ENCODE measurements around the gene SIGLEC8. TPM values are rescaled to one million over a fixed set of nuclear protein-coding genes. Genes with fewer than 3 reads are reported as not detected.
"Not testable (repeated sequence)": the region's sequence is repeated elsewhere in the genome, so short reads cannot be mapped to it uniquely, and the experiment has no call there.

The SIGLEC8 gene
- polyA plus RNA-seq, 4 donors: 0.05 to 0.08 TPM; not detected in 2

- no peak for DNase-seq (ENCODE audit: low read depth in 4 of 4, low spot score in 3 of 4)
Measured at GRCh38 chr19:51476164-51476563, 17.9 kb upstream of the SIGLEC8 start.

- peak; percentile 20 to 49 (median 25) for DNase-seq (ENCODE audit: low read depth in 4 of 4, low spot score in 3 of 4)
Measured at GRCh38 chr19:51473009-51473707, 14.9 kb upstream of the SIGLEC8 start.

- DNase-seq (ENCODE audit: low read depth in 4 of 4, low spot score in 3 of 4): no peak
Measured at GRCh38 chr19:51472607-51473006, 14.4 kb upstream of the SIGLEC8 start.

GRCh38 chr19:51471527-51471926 lies 13.3 kb upstream of the SIGLEC8 start:
- DNase-seq (ENCODE audit: low read depth in 4 of 4, low spot score in 3 of 4): no peak

- DNase-seq (ENCODE audit: low read depth in 4 of 4, low spot score in 3 of 4): no peak
Measured at GRCh38 chr19:51470966-51471365, 12.7 kb upstream of the SIGLEC8 start.

GRCh38 chr19:51469629-51470028 lies 11.4 kb upstream of the SIGLEC8 start:
- DNase-seq (ENCODE audit: low read depth in 4 of 4, low spot score in 3 of 4): no peak

GRCh38 chr19:51469162-51469561 lies 10.9 kb upstream of the SIGLEC8 start:
- no peak for DNase-seq (ENCODE audit: low read depth in 4 of 4, low spot score in 3 of 4)

- DNase-seq (ENCODE audit: low read depth in 4 of 4, low spot score in 3 of 4): no peak
Measured at GRCh38 chr19:51468545-51468920, 10.3 kb upstream of the SIGLEC8 start.

- DNase-seq (ENCODE audit: low read depth in 4 of 4, low spot score in 3 of 4): no peak
Measured at GRCh38 chr19:51467864-51468544, 9.8 kb upstream of the SIGLEC8 start.

GRCh38 chr19:51466723-51467122 lies 8.5 kb upstream of the SIGLEC8 start:
- DNase-seq (ENCODE audit: low read depth in 4 of 4, low spot score in 3 of 4): no peak

GRCh38 chr19:51463976-51464581 lies 5.8 kb upstream of the SIGLEC8 start:
- DNase-seq (ENCODE audit: low read depth in 4 of 4, low spot score in 3 of 4): not testable (repeated sequence)

GRCh38 chr19:51462681-51463080 lies 4.4 kb upstream of the SIGLEC8 start:
- DNase-seq (ENCODE audit: low read depth in 4 of 4, low spot score in 3 of 4): no peak

- no peak for DNase-seq (ENCODE audit: low read depth in 4 of 4, low spot score in 3 of 4)
Measured at GRCh38 chr19:51462276-51462675, 4.0 kb upstream of the SIGLEC8 start.

GRCh38 chr19:51461723-51462161 lies 3.5 kb upstream of the SIGLEC8 start:
- DNase-seq (ENCODE audit: low read depth in 4 of 4, low spot score in 3 of 4): no peak

- DNase-seq (ENCODE audit: low read depth in 4 of 4, low spot score in 3 of 4): no peak
Measured at GRCh38 chr19:51460164-51460992, 2.1 kb upstream of the SIGLEC8 start.

GRCh38 chr19:51458899-51459505 lies 748 bp upstream of the SIGLEC8 start:
- DNase-seq (ENCODE audit: low read depth in 4 of 4, low spot score in 3 of 4): no peak

- no peak for DNase-seq (ENCODE audit: low read depth in 4 of 4, low spot score in 3 of 4)
Measured at GRCh38 chr19:51457351-51458013, 772 bp downstream of the SIGLEC8 start.

- DNase-seq (ENCODE audit: low read depth in 4 of 4, low spot score in 3 of 4): no peak
Measured at GRCh38 chr19:51456541-51457290, 1.5 kb downstream of the SIGLEC8 start.

- no peak for DNase-seq (ENCODE audit: low read depth in 4 of 4, low spot score in 3 of 4)
Measured at GRCh38 chr19:51450730-51451307, 7.4 kb downstream of the SIGLEC8 start.

All from right renal pelvis (tissue), 4 donors.